Measurements from ENCODE around the gene CUL7. TPM values are rescaled to one million over a fixed set of nuclear protein-coding genes. Genes with fewer than 3 reads are reported as not detected.

CUL7 gene
- total and polyA plus RNA-seq, 2 experiments from 2014 or later: 21.8 to 54.1 TPM

DNA sequence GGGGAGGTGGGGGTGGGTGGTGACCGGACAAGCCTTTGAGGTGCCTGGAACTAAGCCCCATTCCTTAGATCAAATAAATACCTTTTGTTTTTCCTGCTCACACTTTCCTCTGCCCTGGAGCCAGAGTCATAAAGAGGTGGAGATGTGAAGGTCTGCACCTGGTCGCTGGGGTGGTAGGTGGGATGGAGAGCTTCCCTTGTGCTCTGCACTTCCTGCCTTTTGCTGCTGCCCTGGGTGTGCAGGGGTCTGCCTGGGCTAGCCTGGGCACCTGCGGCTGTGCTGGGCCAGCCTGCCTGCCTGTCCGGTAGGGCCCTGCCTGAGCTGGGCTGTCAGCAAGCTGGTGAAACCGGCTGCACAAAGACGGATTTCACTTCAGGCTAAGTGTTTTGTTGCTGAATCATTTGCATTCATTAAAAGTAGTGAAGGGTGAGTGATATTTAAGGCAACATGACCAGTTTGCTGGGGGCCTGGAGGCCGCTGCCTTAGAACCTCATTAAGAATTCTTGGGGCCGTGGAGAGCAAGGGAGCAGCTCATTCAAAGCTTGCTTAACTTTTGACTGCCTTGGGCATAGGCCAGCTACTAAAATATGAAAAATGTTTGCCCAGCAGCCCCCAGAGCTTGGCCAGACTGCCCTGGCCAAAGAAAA is 42.9 kb upstream of the CUL7 start:
- H3K9me2 ChIP-seq (ENCODE audit: insufficient read depth): no peaks in the 10 kb centered on the region
- DNase-seq: peak; percentile 83
- in situ Hi-C loops (cut with MboI): no loop called here
- no peaks in the 10 kb centered on the region for H3K9me3 ChIP-seq (ENCODE audit: low read depth)
- H3K4me2 ChIP-seq (ENCODE audit: unreplicated experiment): peak overlapping the region; percentile 39
- H3K4me1 ChIP-seq (ENCODE audit: insufficient read depth): peaks cover 45% of the 10 kb centered on the region
- peaks cover 98% of the 10 kb centered on the region for H3K79me2 ChIP-seq (ENCODE audit: insufficient read depth)
- H3K27ac ChIP-seq: peak overlapping the region; percentile 60
- no peaks in the 10 kb centered on the region for H3K36me3 ChIP-seq (ENCODE audit: low read depth)
- no peaks in the 10 kb centered on the region for H4K20me1 ChIP-seq (ENCODE audit: insufficient read depth)
- TF ChIP-seq EZH2phosphoT487 (IDR thresholded peaks at IDR 0.05; ENCODE audit: insufficient read depth, low read depth) (no peak), EZH2 (IDR thresholded peaks at IDR 0.05; ENCODE audit: insufficient read depth, poor library complexity, severe bottlenecking) (no peak)
- no peak overlapping the region for H2AFZ ChIP-seq
- H3K4me3 ChIP-seq: peak overlapping the region; percentile 17; the same call in 1 of the 2 replicates
- peak overlapping the region; percentile 41 for H3K9ac ChIP-seq
- WGBS, 2 experiments (ENCODE audit: low coverage in 1 of 2, low lambda C conversion rate in 2 of 2, missing lambda C conversion rate in 2 of 2): 32 to 34% methylated on average over 8 of the region's 8 CpGs
- H3F3A ChIP-seq (ENCODE audit: insufficient read depth): peaks cover 45% of the 10 kb centered on the region
- H3K27me3 ChIP-seq (replicated peaks; ENCODE audit: insufficient read depth): no peaks in the 10 kb centered on the region

DNA sequence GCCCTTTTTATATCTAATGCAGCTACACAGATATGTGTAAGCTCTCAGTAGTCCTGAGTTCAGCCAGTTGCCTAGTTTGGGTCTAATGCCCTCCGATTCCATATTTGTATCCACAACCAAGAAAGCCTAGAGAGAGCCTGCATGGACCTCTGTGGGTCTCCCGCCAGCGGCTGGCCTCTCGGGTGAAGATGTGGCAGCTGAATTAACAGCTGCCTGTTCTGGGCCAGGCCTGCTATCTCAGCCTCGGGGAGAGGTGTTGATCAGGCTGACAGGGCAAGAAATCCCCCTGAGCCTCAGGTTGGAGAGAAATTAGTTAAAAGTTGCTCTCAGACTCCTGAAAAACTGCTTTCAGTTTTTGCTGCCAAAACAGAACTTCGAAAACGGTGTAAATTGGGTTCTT is 42.3 kb upstream of the CUL7 start:
- H3K27me3 ChIP-seq (replicated peaks; ENCODE audit: insufficient read depth): no peaks in the 10 kb centered on the region
- DNase-seq: no peak
- 57 to 59% methylated on average over 7 of the region's 7 CpGs for WGBS, 2 experiments (ENCODE audit: low coverage in 1 of 2, low lambda C conversion rate in 2 of 2, missing lambda C conversion rate in 2 of 2)
- H3K9me3 ChIP-seq (ENCODE audit: low read depth): no peaks in the 10 kb centered on the region
- no peak for TF ChIP-seq EZH2phosphoT487 (IDR thresholded peaks at IDR 0.05; ENCODE audit: insufficient read depth, low read depth)
- TF ChIP-seq EZH2 (IDR thresholded peaks at IDR 0.05; ENCODE audit: insufficient read depth, poor library complexity, severe bottlenecking): no peak
- H3K4me3 ChIP-seq: no peak overlapping the region
- in situ Hi-C loops (cut with MboI): no loop called here
- peaks cover 99% of the 10 kb centered on the region for H3K79me2 ChIP-seq (ENCODE audit: insufficient read depth)
- no peaks in the 10 kb centered on the region for H3K36me3 ChIP-seq (ENCODE audit: low read depth)
- H3K27ac ChIP-seq: peak overlapping the region; percentile 60
- H3K4me2 ChIP-seq (ENCODE audit: unreplicated experiment): peak overlapping the region; percentile 39
- H3F3A ChIP-seq (ENCODE audit: insufficient read depth): peaks cover 45% of the 10 kb centered on the region
- no peaks in the 10 kb centered on the region for H3K9me2 ChIP-seq (ENCODE audit: insufficient read depth)
- H3K9ac ChIP-seq: peak overlapping the region; percentile 41
- peaks cover 47% of the 10 kb centered on the region for H3K4me1 ChIP-seq (ENCODE audit: insufficient read depth)
- no peak overlapping the region for H2AFZ ChIP-seq
- H4K20me1 ChIP-seq (ENCODE audit: insufficient read depth): no peaks in the 10 kb centered on the region

DNA sequence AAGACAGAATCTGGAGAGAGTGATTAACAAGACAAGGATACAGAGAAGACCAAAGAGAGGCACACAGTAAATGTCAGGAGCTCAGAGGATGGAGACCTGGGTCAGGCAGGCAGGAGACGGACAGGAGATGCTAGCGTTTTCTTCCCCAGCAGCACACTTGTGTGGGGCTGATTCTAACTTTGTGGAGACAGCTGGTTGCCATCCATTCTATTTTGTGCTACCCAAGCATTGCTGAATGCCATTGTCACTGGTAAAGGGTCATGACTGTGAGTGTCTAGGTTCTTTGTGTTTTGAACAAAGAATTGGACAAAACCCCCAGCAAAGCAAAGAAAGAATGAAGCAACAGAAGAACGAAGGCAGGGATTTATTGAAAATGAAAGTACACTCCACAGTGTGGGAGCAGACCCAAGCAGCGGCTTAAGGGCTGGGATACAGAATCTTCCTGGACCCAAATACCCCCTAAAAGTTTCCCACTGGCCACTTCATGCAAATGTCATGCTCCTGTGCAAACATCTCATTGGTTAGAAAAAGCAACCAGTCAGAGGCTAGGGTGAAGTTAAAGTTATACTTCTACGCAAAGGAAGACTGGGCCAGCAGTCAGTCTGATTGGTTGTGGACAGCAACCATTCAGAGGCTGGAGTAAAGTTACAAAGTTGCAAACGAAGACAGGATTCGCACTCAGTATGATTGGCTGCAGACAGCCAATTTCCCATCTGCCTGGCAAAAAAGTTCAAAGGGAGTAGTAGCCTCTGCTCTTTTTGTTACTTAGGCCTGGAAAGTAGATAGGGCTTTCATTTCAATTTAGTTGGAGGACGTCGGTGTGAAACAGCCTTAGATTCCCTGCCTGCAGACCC is 40.0 kb upstream of the CUL7 start:
- peak overlapping the region; percentile 79 for H3K27ac ChIP-seq
- peak overlapping the region; percentile 73 for H3K4me3 ChIP-seq
- no peaks in the 10 kb centered on the region for H3K27me3 ChIP-seq (replicated peaks; ENCODE audit: insufficient read depth)
- peak overlapping the region; percentile 80 for H2AFZ ChIP-seq
- peaks cover 64% of the 10 kb centered on the region for H3K4me1 ChIP-seq (ENCODE audit: insufficient read depth)
- no peaks in the 10 kb centered on the region for H3K9me3 ChIP-seq (ENCODE audit: low read depth)
- peak; percentile 90 for DNase-seq
- H3K4me2 ChIP-seq (ENCODE audit: unreplicated experiment): peak overlapping the region; percentile 84
- in situ Hi-C loops (cut with MboI): no loop called here
- H3F3A ChIP-seq (ENCODE audit: insufficient read depth): peaks cover 51% of the 10 kb centered on the region
- TF ChIP-seq EZH2phosphoT487 (IDR thresholded peaks at IDR 0.05; ENCODE audit: insufficient read depth, low read depth) (no peak), EZH2 (IDR thresholded peaks at IDR 0.05; ENCODE audit: insufficient read depth, poor library complexity, severe bottlenecking) (no peak)
- H3K36me3 ChIP-seq (ENCODE audit: low read depth): no peaks in the 10 kb centered on the region
- WGBS, 2 experiments (ENCODE audit: low coverage in 1 of 2, low lambda C conversion rate in 2 of 2, missing lambda C conversion rate in 2 of 2): 0 to 1% methylated on average over 9 of the region's 9 CpGs
- peak overlapping the region; percentile 81 for H3K9ac ChIP-seq
- H3K79me2 ChIP-seq (ENCODE audit: insufficient read depth): peaks cover 99% of the 10 kb centered on the region
- no peaks in the 10 kb centered on the region for H3K9me2 ChIP-seq (ENCODE audit: insufficient read depth)
- H4K20me1 ChIP-seq (ENCODE audit: insufficient read depth): no peaks in the 10 kb centered on the region

DNA sequence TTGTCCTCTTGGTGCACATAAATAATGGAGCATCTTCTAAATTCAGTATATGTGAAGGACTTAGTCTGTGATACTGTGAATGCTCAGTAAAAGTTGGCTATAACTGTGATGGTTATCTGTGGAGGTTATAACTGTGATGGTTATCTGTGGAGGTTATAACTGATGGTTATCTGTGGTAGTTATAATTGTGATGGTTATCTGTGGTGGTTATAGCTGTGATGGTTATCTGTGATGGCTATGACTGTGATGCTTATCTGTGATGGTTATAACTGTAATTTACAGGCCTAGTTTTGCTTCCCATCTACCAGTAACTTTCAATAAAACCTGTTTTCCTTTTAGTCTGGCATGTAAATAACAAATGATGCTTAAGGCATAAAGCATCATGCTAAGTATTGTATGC is 39.0 kb upstream of the CUL7 start:
- H3K79me2 ChIP-seq (ENCODE audit: insufficient read depth): peaks cover 99% of the 10 kb centered on the region
- no peaks in the 10 kb centered on the region for H3K36me3 ChIP-seq (ENCODE audit: low read depth)
- in situ Hi-C loops (cut with MboI): no loop called here
- peak overlapping the region; percentile 81; the same call in 1 of the 2 replicates for H3K9ac ChIP-seq
- no peak for TF ChIP-seq EZH2 (IDR thresholded peaks at IDR 0.05; ENCODE audit: insufficient read depth, poor library complexity, severe bottlenecking)
- TF ChIP-seq EZH2phosphoT487 (IDR thresholded peaks at IDR 0.05; ENCODE audit: insufficient read depth, low read depth): no peak
- no peaks in the 10 kb centered on the region for H3K9me3 ChIP-seq (ENCODE audit: low read depth)
- peaks cover 45% of the 10 kb centered on the region for H3F3A ChIP-seq (ENCODE audit: insufficient read depth)
- DNase-seq: no peak
- no peaks in the 10 kb centered on the region for H4K20me1 ChIP-seq (ENCODE audit: insufficient read depth)
- H3K4me3 ChIP-seq: no peak overlapping the region
- peak overlapping the region; percentile 84 for H3K4me2 ChIP-seq (ENCODE audit: unreplicated experiment)
- H3K4me1 ChIP-seq (ENCODE audit: insufficient read depth): peaks cover 57% of the 10 kb centered on the region
- H2AFZ ChIP-seq: no peak overlapping the region
- no peaks in the 10 kb centered on the region for H3K9me2 ChIP-seq (ENCODE audit: insufficient read depth)
- no peaks in the 10 kb centered on the region for H3K27me3 ChIP-seq (replicated peaks; ENCODE audit: insufficient read depth)
- H3K27ac ChIP-seq: no peak overlapping the region
